ENCODE results near the gene BANP.

DNA sequence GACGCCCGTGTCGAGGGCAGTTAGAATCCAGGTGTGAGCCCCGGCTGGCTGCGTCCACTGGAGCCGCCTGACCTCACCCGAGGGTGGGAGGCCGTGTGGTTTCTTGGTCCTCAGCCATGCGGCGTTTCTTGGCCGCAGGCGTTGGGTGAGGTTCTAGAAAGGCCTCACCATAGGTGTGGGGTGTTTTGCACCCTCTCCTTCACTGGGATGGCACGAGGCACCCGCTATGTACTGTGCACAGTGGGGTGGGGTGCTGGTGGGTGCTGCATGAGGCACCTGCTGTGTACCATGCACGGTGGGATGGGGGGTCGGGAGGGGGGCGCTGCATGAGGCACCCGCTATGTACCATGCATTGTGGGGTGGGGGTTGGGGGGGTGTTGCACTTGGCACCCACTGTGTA lies 169.6 kb downstream of the BANP start:
- TF ChIP-seq, protein P1, sequence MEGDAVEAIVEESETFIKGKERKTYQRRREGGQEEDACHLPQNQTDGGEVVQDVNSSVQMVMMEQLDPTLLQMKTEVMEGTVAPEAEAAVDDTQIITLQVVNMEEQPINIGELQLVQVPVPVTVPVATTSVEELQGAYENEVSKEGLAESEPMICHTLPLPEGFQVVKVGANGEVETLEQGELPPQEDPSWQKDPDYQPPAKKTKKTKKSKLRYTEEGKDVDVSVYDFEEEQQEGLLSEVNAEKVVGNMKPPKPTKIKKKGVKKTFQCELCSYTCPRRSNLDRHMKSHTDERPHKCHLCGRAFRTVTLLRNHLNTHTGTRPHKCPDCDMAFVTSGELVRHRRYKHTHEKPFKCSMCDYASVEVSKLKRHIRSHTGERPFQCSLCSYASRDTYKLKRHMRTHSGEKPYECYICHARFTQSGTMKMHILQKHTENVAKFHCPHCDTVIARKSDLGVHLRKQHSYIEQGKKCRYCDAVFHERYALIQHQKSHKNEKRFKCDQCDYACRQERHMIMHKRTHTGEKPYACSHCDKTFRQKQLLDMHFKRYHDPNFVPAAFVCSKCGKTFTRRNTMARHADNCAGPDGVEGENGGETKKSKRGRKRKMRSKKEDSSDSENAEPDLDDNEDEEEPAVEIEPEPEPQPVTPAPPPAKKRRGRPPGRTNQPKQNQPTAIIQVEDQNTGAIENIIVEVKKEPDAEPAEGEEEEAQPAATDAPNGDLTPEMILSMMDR (IDR thresholded peaks at IDR 0.05; ENCODE audit: extremely low read depth in 1 of 2, insufficient read depth in 1 of 2, low read depth in 1 of 2, low read length in 2 of 2) = no peak
- TF ChIP-seq POLR2A (IDR thresholded peaks at IDR 0.05; ENCODE audit: low read depth, low read length) = no peak

Data from endothelial cell of umbilical vein (primary cell).